Trophoblast cell (in vitro differentiated cells and primary cell): ENCODE data around the gene PRSS21.

ENCODE experiments used
- DNase-seq, 2 donors: peaks; one replicate each; pipeline ENCODE4 v3.0.0-alpha.2; 2016
- H2AFZ ChIP-seq: 2 replicates; pipeline ENCODE4 v1.6.1; 2013; ENCODE audit warnings: low read length, moderate library complexity, mild to moderate bottlenecking; ENCODE audit not compliant: insufficient read depth, poor library complexity
- H2AK5ac ChIP-seq: 2 replicates; pipeline ENCODE4 v1.6.1; 2013; ENCODE audit warnings: mild to moderate bottlenecking, low read length
- H2BK120ac ChIP-seq: 2 replicates; pipeline ENCODE4 v1.6.1; 2013; ENCODE audit warnings: low read length, mild to moderate bottlenecking, moderate library complexity; ENCODE audit not compliant: insufficient read depth, poor library complexity
- H2BK12ac ChIP-seq: 2 replicates; pipeline ENCODE4 v1.6.1; 2013; ENCODE audit warnings: mild to moderate bottlenecking, low read length, moderate library complexity
- H2BK5ac ChIP-seq: 2 replicates; pipeline ENCODE4 v1.6.1; 2013; ENCODE audit warnings: low read length, low read depth, moderate library complexity, mild to moderate bottlenecking; ENCODE audit not compliant: poor library complexity
- H3K14ac ChIP-seq: 2 replicates; pipeline ENCODE4 v1.6.1; 2013; ENCODE audit warnings: mild to moderate bottlenecking, low read length
- H3K18ac ChIP-seq: 2 replicates; pipeline ENCODE4 v1.6.1; 2013; ENCODE audit warnings: mild to moderate bottlenecking, low read length
- H3K23ac ChIP-seq: 2 replicates; pipeline ENCODE4 v1.6.1; 2013; ENCODE audit warnings: low read length
- H3K27ac ChIP-seq: 2 replicates; pipeline ENCODE4 v1.5.1; 2013; ENCODE audit warnings: low read depth, mild to moderate bottlenecking, inconsistent platforms, low read length, moderate library complexity
- H3K27me3 ChIP-seq: 2 replicates; pipeline ENCODE4 v1.6.1; 2013; ENCODE audit warnings: inconsistent platforms, mild to moderate bottlenecking, low read length, moderate library complexity; ENCODE audit not compliant: insufficient read depth
- H3K36me3 ChIP-seq, 2 experiments: 1 replicate in 1 of 2; 2 replicates in 1 of 2; pipeline ENCODE4 v1.6.1; 2013; ENCODE audit warnings: low read length in 2 of 2, mild to moderate bottlenecking in 2 of 2, moderate library complexity in 1 of 2; ENCODE audit not compliant: insufficient read depth in 2 of 2, control insufficient read depth in 1 of 2
- H3K4ac ChIP-seq: 2 replicates; pipeline ENCODE4 v1.6.1; 2013; ENCODE audit warnings: low read depth, mild to moderate bottlenecking, low read length, moderate library complexity
- H3K4me1 ChIP-seq, 2 experiments: 1 replicate in 1 of 2; 2 replicates in 1 of 2; pipeline ENCODE4 v1.6.1; 2013; ENCODE audit warnings: low read length in 2 of 2, mild to moderate bottlenecking in 2 of 2, moderate library complexity in 1 of 2; ENCODE audit not compliant: insufficient read depth in 2 of 2, control insufficient read depth in 1 of 2
- H3K4me2 ChIP-seq: 2 replicates; pipeline ENCODE4 v1.6.1; 2013; ENCODE audit warnings: inconsistent platforms, mild to moderate bottlenecking, low read length, moderate library complexity
- H3K4me3 ChIP-seq: 2 replicates; pipeline ENCODE4 v1.5.1; 2013; ENCODE audit warnings: mild to moderate bottlenecking, low read depth, low read length, inconsistent platforms
- H3K79me1 ChIP-seq: one replicate; pipeline ENCODE4 v1.6.1; 2013; ENCODE audit warnings: low read length
- H3K79me2 ChIP-seq: 2 replicates; pipeline ENCODE4 v1.6.1; 2013; ENCODE audit warnings: low read length, mild to moderate bottlenecking; ENCODE audit not compliant: control insufficient read depth, insufficient read depth, poor library complexity
- H3K9ac ChIP-seq: 2 replicates; pipeline ENCODE4 v1.6.1; 2013; ENCODE audit warnings: mild to moderate bottlenecking, low read length
- H3K9me3 ChIP-seq: 2 replicates; pipeline ENCODE4 v1.6.1; 2013; ENCODE audit warnings: low read depth, mild to moderate bottlenecking, control low read depth, inconsistent platforms, low read length; ENCODE audit not compliant: insufficient read depth
- H4K12ac ChIP-seq: 2 replicates; pipeline ENCODE4 v1.6.1; 2013; ENCODE audit warnings: low read depth, mild to moderate bottlenecking, low read length, moderate library complexity
- H4K8ac ChIP-seq: 2 replicates; pipeline ENCODE4 v1.6.1; 2013; ENCODE audit warnings: low read depth, mild to moderate bottlenecking, low read length, moderate library complexity
- H4K91ac ChIP-seq: one replicate; pipeline ENCODE4 v1.6.1; 2013; ENCODE audit warnings: low read depth, mild to moderate bottlenecking, low read length, moderate library complexity
- WGBS: extraction: QIAGEN DNeasy Blood & Tissue Kit; methylation state at CpG from one replicate; pipeline ENCODE4 v1.1.7; 2013; ENCODE audit warnings: missing lambda C conversion rate; ENCODE audit not compliant: insufficient read length, insufficient coverage; ENCODE audit errors: extremely low coverage; 5-methylcytosine and 5-hydroxymethylcytosine counted together

PRSS21 gene

DNA sequence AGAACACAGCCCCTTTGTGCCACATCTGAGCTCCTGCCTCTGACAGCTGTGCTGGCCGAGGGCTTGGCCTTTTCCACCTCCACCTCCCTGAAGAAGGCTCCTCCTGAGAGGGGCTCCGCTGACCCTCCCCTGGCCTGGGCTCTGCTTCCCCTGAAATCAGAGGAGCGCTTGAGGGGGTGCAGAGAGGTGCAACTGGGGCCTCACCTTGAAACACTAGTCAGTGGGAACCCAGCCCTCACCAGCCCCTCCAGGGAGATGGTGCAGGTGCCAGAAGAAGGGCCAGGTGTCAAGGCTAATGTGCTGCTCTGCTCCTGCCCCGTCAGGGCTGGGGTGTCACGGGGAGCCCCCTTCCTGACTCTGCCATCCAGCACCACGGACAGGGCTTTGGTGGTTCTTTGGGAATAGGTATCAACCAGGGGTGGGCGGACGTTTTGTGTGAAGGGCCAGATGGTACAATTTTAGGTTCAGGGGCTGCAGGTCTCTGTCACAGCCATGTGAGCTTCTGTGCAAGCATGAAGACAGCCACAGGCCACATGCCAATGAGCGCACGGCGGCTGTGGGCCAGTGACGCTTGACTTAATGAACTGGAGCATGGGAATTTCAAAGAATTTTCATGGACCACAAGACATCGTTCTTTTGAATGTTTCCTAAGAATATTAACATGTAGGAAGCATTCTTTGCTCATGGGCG, 10.9 kb downstream of the PRSS21 start:
- Histone ChIP-seq H4K91ac (no peak overlapping the region), H3K14ac (no peak overlapping the region), H3K18ac (no peak overlapping the region), H4K12ac (no peak overlapping the region), H3K27me3 (no peaks in the 10 kb centered on the region), H3K4me2 (no peak overlapping the region), H3K9me3 (no peaks in the 10 kb centered on the region), H2AK5ac (no peak overlapping the region), H2BK12ac (no peak overlapping the region), H2BK5ac (no peak overlapping the region), H3K9ac (no peak overlapping the region), H3K36me3 (no peaks in the 10 kb centered on the region), H3K79me1 (no peaks in the 10 kb centered on the region), H3K4me3 (no peak overlapping the region), H3K23ac (no peak overlapping the region), H3K4ac (no peak overlapping the region), H4K8ac (no peak overlapping the region), H2BK120ac (no peak overlapping the region), H2AFZ (no peak overlapping the region), H3K4me1 (no peaks in the 10 kb centered on the region), H3K79me2 (no peaks in the 10 kb centered on the region), H3K27ac (no peak overlapping the region)
- DNase-seq = peak; percentile 92 to 95
- WGBS = no CpG with 5 or more reads among the region's 14 CpGs

DNA sequence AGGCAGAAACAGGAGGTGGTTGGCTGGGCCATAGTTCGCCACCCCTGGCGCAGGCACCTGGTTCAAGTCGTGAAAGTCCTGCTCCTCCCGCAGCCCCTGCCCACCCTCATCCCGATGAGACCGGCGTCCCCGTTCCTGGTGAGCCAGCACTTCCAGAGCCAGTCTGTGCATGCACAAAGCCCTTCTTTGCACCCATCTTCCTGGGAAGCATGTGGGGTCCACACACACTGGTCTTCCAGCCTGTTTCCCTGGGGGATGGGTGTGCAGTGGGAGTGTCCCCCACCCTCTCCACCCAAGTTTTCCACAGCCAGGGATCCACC, 11.4 kb downstream of the PRSS21 start:
- Histone ChIP-seq H4K8ac (no peak overlapping the region), H2BK5ac (no peak overlapping the region), H4K91ac (no peak overlapping the region), H3K79me2 (no peaks in the 10 kb centered on the region), H3K4ac (no peak overlapping the region), H3K27me3 (no peaks in the 10 kb centered on the region), H3K27ac (no peak overlapping the region), H3K4me3 (no peak overlapping the region), H3K14ac (no peak overlapping the region), H3K18ac (no peak overlapping the region), H3K4me1 (no peaks in the 10 kb centered on the region), H2BK120ac (no peak overlapping the region), H3K79me1 (no peaks in the 10 kb centered on the region), H3K23ac (no peak overlapping the region), H3K36me3 (no peaks in the 10 kb centered on the region), H3K4me2 (no peak overlapping the region), H2AFZ (no peak overlapping the region), H3K9me3 (no peaks in the 10 kb centered on the region), H2BK12ac (no peak overlapping the region), H3K9ac (no peak overlapping the region), H4K12ac (no peak overlapping the region), H2AK5ac (no peak overlapping the region)
- DNase-seq = no peak
- no CpG with 5 or more reads among the region's 8 CpGs for WGBS

DNA sequence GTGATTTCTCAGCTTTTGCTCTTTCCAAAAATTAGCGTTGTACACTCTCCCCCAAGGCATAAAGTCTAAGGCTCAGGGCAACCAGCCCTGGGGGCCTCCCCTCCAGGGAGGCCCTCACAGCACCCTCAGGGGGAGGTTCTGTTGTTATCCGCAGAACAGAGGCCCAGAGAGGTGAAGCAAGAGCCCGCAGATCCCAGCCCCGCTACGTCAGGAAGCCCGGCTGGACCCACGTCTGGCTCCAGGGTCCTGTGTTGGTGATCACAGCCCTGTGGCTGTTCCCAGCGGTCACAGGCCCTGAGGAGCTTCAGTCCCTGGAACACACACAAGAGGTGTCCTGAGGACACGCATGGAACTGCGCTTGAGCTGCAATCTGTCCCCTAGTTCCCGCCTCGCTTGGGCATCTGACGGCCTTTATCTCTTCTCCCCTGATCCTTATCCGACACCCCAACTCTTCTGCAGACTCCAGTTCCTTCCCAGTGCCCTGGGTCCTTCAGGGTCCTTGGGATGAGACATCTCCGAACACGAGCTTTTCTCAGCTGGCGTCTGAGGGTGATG, 11.9 kb downstream of the PRSS21 start:
- Histone ChIP-seq H3K79me1 (no peaks in the 10 kb centered on the region), H3K27ac (no peak overlapping the region), H3K79me2 (no peaks in the 10 kb centered on the region), H2AK5ac (no peak overlapping the region), H2BK12ac (no peak overlapping the region), H4K8ac (no peak overlapping the region), H3K4ac (no peak overlapping the region), H3K9me3 (no peaks in the 10 kb centered on the region), H3K9ac (no peak overlapping the region), H2BK5ac (no peak overlapping the region), H4K12ac (no peak overlapping the region), H3K18ac (no peak overlapping the region), H3K14ac (no peak overlapping the region), H3K4me3 (no peak overlapping the region), H3K4me1 (no peaks in the 10 kb centered on the region), H4K91ac (no peak overlapping the region), H2AFZ (no peak overlapping the region), H2BK120ac (no peak overlapping the region), H3K36me3 (no peaks in the 10 kb centered on the region), H3K27me3 (no peaks in the 10 kb centered on the region), H3K23ac (no peak overlapping the region), H3K4me2 (no peak overlapping the region)
- peak; percentile 98 to 99 for DNase-seq
- no CpG with 5 or more reads among the region's 17 CpGs for WGBS

DNA sequence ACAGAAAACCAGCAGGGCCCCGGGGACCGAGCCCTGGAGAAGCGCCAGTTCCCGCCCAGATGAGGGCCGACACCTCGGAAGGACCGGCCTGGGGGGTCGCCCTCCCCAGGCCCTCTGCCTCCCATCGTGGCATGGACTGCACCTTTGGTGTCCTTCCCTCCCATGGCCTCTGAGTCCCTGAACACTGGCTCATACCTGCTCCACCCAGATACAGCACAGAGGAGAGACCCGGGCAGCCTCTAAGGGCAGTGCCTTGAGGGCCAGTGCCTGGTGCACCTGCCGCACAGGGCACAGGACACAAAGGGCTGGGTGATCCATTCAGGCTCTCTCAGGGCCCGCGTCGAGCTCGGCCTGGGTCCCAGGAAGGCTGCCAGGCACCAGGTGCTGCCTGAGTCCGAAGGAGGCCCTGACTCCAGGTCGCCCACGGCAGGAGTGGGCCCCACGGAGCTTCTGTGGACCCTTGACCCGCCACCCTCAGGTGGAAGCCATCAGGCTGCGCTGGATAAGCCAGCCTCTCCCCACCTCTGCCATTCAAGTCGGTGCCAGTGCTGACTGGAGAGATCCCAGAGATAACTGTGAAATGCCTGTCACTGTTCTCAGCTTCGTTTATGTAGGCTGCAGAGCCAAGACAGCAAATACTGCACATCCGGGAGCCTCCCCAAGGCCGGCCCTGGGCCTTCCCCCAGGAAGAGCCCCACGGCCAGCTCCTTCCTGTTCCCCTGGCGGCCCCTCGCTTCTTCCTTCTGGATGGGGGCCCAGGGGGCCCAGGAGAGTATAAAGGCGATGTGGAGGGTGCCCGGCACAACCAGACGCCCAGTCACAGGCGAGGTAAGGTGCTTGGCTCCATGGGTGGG, 12.7 kb downstream of the PRSS21 start, which contains the start of gene ZG16B:
ZG16B (plus strand) TSS at position 803 of the 854 bp plus-strand sequence. CDS start 139 bp downstream, outside the sequence.
- no peak within 1 kb of the TSS for H4K91ac ChIP-seq
- no peaks in the 10 kb centered on the region for H3K4me1 ChIP-seq
- no peak within 1 kb of the TSS for H2AK5ac ChIP-seq
- peak; percentile 37 to 63 for DNase-seq
- no peak within 1 kb of the TSS for H3K27ac ChIP-seq
- H3K9ac ChIP-seq = no peak within 1 kb of the TSS
- WGBS = no CpG with 5 or more reads among the region's 32 CpGs
- H3K27me3 ChIP-seq = no peaks in the 10 kb centered on the region
- no peak within 1 kb of the TSS for H3K4me2 ChIP-seq
- H4K8ac ChIP-seq = no peak within 1 kb of the TSS
- no peak within 1 kb of the TSS for H4K12ac ChIP-seq
- no peak within 1 kb of the TSS for H3K14ac ChIP-seq
- no peak within 1 kb of the TSS for H3K4ac ChIP-seq
- no peak within 1 kb of the TSS for H3K18ac ChIP-seq
- H3K23ac ChIP-seq = no peak within 1 kb of the TSS
- H2BK12ac ChIP-seq = no peak within 1 kb of the TSS
- H3K9me3 ChIP-seq = no peaks in the 10 kb centered on the region
- H3K79me2 ChIP-seq = no peaks in the 10 kb centered on the region
- H2BK5ac ChIP-seq = no peak within 1 kb of the TSS
- H3K4me3 ChIP-seq = no peak within 1 kb of the TSS
- H3K79me1 ChIP-seq = no peaks in the 10 kb centered on the region
- no peak within 1 kb of the TSS for H2AFZ ChIP-seq
- no peaks in the 10 kb centered on the region for H3K36me3 ChIP-seq
- H2BK120ac ChIP-seq = no peak within 1 kb of the TSS
